SK-N-SH treated with all-trans-retinoic acid at 6 μM for 48 hours (cell line): Measurements from ENCODE around the gene CLDN24.

Experiments
- ARNTL ChIP-seq: fragments of 450-650 bp; formaldehyde crosslinking; IDR thresholded peaks from 2 replicates; pipeline ENCODE4 v1.5.0; 2020; ENCODE audit warnings: low read depth, mild to moderate bottlenecking, moderate library complexity, borderline replicate concordance
- ISL1 ChIP-seq: fragments of 250-450 bp; sonication (Bioruptor Pico); IDR thresholded peaks from 2 replicates; pipeline ENCODE4 v2.1.2; 2022; ENCODE audit warnings: mild to moderate bottlenecking, moderate library complexity
- ZC3H10 ChIP-seq: fragments of 250-450 bp; sonication (Bioruptor Pico); IDR thresholded peaks from 2 replicates; pipeline ENCODE4 v1.5.1; 2021; ENCODE audit warnings: mild to moderate bottlenecking, moderate library complexity
- ZFP3 ChIP-seq: fragments of 250-450 bp; sonication (Bioruptor Pico); IDR thresholded peaks from 2 replicates; pipeline ENCODE4 v1.5.0; 2020; ENCODE audit warnings: mild to moderate bottlenecking, moderate library complexity
- TF ChIP-seq, protein P1 (sequence below): fragments of 250-450 bp; sonication (Bioruptor Pico); IDR thresholded peaks from 2 replicates; pipeline ENCODE4 v1.8.0; 2020; ENCODE audit warnings: mild to moderate bottlenecking, moderate library complexity, borderline replicate concordance
- TF ChIP-seq, protein P2 (sequence below): fragments of 250-450 bp; sonication (Bioruptor Pico); IDR thresholded peaks from 2 replicates; pipeline ENCODE4 v1.5.1; 2020; ENCODE audit warnings: low read depth, mild to moderate bottlenecking, moderate library complexity

DNA sequence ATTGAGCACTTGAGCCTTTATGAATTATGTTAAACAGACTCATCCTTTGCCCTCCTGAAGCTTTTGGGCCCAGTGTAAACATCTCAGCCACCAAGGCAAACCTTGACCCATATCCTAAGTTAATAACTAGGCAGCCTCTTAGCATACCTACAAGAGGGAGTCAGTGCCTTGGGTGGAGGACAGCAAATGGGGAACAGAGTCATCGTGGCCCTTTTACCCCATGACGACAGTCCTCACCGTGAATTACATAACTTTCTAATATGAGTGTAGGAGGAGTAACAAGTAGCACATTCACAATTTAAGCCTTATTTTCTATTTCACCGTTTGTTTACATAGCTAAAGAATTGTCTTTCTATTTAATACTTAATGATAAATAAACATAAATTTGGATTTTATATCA, 18.9 kb downstream of the CLDN24 start:
- no peak for TF ChIP-seq ZFP3 (CRISPR knock-in tag)
- TF ChIP-seq, protein P1, sequence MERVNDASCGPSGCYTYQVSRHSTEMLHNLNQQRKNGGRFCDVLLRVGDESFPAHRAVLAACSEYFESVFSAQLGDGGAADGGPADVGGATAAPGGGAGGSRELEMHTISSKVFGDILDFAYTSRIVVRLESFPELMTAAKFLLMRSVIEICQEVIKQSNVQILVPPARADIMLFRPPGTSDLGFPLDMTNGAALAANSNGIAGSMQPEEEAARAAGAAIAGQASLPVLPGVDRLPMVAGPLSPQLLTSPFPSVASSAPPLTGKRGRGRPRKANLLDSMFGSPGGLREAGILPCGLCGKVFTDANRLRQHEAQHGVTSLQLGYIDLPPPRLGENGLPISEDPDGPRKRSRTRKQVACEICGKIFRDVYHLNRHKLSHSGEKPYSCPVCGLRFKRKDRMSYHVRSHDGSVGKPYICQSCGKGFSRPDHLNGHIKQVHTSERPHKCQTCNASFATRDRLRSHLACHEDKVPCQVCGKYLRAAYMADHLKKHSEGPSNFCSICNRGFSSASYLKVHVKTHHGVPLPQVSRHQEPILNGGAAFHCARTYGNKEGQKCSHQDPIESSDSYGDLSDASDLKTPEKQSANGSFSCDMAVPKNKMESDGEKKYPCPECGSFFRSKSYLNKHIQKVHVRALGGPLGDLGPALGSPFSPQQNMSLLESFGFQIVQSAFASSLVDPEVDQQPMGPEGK (CRISPR knock-in tag): no peak
- TF ChIP-seq, protein P2, sequence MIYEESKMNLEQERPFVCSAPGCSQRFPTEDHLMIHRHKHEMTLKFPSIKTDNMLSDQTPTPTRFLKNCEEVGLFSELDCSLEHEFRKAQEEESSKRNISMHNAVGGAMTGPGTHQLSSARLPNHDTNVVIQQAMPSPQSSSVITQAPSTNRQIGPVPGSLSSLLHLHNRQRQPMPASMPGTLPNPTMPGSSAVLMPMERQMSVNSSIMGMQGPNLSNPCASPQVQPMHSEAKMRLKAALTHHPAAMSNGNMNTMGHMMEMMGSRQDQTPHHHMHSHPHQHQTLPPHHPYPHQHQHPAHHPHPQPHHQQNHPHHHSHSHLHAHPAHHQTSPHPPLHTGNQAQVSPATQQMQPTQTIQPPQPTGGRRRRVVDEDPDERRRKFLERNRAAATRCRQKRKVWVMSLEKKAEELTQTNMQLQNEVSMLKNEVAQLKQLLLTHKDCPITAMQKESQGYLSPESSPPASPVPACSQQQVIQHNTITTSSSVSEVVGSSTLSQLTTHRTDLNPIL: no peak
- no peak for TF ChIP-seq ISL1
- TF ChIP-seq ARNTL (CRISPR knock-in tag): no peak
- TF ChIP-seq ZC3H10 (CRISPR knock-in tag): no peak
